D721Med (cell line): Measurements from ENCODE around the gene DNAJC16.

Experiments used
- DNase-seq: peaks from one replicate; pipeline ENCODE4 v3.0.0; 2011; ENCODE audit warnings: low spot score; ENCODE audit not compliant: insufficient read length
- FAIRE-seq: peaks from 2 replicates; lab custom pipeline; 2011; peaks lifted over from hg19 to GRCh38; lab: Jason Lieb, UNC
- TF ChIP-seq, protein P1 (sequence below): IDR thresholded peaks from 2 replicates; pipeline ENCODE4 v1.5.1; 2012; ENCODE audit warnings: mild to moderate bottlenecking, control low read depth; ENCODE audit not compliant: insufficient read depth; ENCODE audit errors: missing control alignments

DNAJC16 gene

GRCh38 chr1:15522551-15522950, 4.1 kb upstream of the DNAJC16 start:
- no peak for DNase-seq
- TF ChIP-seq, protein P1, sequence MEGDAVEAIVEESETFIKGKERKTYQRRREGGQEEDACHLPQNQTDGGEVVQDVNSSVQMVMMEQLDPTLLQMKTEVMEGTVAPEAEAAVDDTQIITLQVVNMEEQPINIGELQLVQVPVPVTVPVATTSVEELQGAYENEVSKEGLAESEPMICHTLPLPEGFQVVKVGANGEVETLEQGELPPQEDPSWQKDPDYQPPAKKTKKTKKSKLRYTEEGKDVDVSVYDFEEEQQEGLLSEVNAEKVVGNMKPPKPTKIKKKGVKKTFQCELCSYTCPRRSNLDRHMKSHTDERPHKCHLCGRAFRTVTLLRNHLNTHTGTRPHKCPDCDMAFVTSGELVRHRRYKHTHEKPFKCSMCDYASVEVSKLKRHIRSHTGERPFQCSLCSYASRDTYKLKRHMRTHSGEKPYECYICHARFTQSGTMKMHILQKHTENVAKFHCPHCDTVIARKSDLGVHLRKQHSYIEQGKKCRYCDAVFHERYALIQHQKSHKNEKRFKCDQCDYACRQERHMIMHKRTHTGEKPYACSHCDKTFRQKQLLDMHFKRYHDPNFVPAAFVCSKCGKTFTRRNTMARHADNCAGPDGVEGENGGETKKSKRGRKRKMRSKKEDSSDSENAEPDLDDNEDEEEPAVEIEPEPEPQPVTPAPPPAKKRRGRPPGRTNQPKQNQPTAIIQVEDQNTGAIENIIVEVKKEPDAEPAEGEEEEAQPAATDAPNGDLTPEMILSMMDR: no peak
- no peak for FAIRE-seq

GRCh38 chr1:15523104-15524020, 3.3 kb upstream of the DNAJC16 start:
- TF ChIP-seq, protein P1: no peak
- FAIRE-seq (no peak), DNase-seq (no peak)

DNA sequence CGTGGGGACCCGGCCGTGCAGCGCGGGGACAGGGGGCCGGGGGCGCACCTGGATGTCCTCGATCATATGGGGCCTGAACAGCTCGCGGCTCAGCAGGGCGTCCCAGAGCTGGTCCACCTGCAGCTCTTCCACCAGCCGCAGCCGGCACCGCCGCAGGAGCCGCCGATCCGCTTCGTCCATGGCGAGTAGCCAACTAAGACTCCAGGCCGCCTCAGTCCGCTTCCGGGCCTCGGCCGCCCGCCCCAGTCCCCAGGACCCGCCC, 2.7 kb upstream of the DNAJC16 start, which contains the start of gene CASP9:
Gene CASP9 (minus strand): TSS at position 195 of the 262 bp plus-strand sequence. CDS start 15 bp downstream, at position 180.
- FAIRE-seq (no peak), DNase-seq (no peak)
- TF ChIP-seq, protein P1: no peak

DNA sequence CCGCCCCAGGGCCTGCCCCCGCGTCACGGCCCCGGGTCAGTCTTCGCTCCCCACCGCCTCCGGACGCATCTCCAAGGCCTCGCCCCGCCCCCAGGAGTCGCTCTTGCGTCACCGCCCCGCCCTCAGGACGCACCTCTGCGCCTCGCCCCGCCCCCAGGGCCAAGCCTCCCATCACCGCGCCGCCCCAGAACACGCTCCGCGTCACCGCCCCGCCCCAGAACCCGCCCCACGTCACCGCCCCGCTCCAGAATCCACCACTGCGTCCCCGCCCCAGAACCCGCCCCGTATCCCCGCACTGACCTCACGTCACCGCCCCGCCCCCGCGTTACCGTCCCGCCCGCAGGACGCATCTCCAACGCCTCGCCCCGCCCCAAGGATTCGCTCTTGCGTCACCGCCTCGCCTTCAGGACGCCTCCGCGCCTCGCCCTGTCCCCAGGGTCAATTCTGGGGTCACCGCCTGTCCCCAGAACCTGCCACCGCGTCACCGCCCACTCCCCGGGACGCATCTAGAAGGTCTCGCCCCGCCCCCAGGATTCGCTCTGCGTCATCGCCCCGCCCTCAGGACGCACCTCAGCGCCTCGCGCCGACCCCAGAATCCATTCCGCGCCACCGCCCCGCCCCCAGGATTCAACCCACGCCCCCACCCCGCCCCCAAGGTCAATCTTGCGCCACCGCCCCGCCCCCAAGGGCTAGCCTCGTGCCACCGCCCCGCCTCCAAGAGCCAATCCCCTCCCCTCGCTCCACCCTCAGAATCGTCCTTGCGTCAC, 2.2 kb upstream of the DNAJC16 start:
- DNase-seq (peak; percentile 37), FAIRE-seq (no peak)
- TF ChIP-seq, protein P1: no peak

DNA sequence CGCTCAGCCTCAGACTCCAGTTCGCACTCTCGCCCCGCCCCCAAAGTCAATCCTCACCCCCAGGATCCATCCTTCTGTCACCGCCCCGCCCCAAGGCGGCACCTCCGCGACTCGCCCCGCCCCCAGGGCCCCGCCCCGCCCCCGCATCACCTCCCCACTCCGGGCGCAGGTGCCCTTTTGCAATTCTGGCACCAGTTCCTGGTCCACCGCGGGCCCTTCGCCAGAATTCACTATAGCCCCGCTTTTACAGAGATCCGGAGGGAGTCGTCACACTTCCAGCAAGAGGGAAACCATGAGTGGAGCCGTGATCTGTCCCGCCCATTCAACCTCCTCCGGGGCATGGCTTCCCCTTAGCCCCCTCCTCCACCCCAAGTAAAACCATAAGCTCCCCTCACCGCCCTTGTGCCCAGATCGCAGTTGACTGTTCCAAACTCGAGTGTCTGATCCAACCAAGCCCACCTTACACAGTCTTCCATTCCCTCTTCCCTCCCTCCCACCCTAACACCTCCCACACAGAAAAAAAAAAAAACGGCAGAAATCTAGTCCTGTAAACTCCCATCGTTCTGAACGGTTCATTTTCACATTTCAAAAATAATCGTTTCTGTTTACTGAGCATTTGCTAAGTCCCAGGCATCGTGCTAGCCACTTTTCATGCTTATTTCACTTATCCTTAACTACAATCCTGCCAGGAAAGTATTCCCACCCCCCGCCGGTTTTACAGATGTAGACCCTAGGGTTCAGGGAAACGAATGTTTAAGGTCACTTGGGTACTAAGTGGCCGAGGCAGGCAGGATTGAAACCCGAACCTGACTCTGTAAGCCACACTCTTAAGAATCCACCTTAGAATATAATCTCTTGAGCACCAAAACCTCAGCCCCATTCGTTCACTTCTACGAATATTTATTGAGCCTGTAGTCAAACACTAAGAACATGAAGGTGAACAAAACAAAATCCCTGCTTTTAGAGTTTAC, 1.3 kb upstream of the DNAJC16 start:
- no peak for FAIRE-seq
- TF ChIP-seq, protein P1: no peak
- no peak for DNase-seq

- TF ChIP-seq, protein P1: no peak
- no peak for DNase-seq
- FAIRE-seq: no peak
Observed at GRCh38 chr1:15526021-15526489, 593 bp upstream of the DNAJC16 start.
